Neural progenitor cell (in vitro differentiated cells): ENCODE data around the gene C1QTNF2. TPM values are rescaled to one million over a fixed set of nuclear protein-coding genes. Genes with fewer than 3 reads are reported as not detected.
A peak's percentile ranks its signal among the peaks of the same experiment; 100 is the strongest.

ENCODE experiments used
- DNase-seq: peaks from one replicate; pipeline ENCODE4 v3.0.0-alpha.2; 2016; ENCODE audit warnings: low spot score
- H2AFZ ChIP-seq: fragments of 200-600 bp; sonication (generic); replicated peaks from 2 replicates; pipeline ENCODE4 v1.6.1; 2016; ENCODE audit warnings: antibody characterized with exemption
- H3F3A ChIP-seq: fragments of 200-600 bp; sonication (generic); 2 replicates; pipeline ENCODE4 v1.6.1; 2016; ENCODE audit warnings: antibody characterized with exemption, low read depth
- H3K27ac ChIP-seq: fragments of 200-600 bp; sonication (generic); 2 replicates; pipeline ENCODE4 v1.5.1; 2016; ENCODE audit warnings: mild to moderate bottlenecking
- H3K27me3 ChIP-seq: fragments of 200-600 bp; sonication (generic); 2 replicates; pipeline ENCODE4 v1.6.1; 2016; ENCODE audit warnings: mild to moderate bottlenecking, moderate library complexity
- H3K36me3 ChIP-seq: fragments of 200-600 bp; sonication (generic); 2 replicates; pipeline ENCODE4 v1.5.1; 2016
- H3K4me1 ChIP-seq: fragments of 200-600 bp; sonication (generic); 2 replicates; pipeline ENCODE4 v1.6.1; 2016; ENCODE audit warnings: mixed run types
- H3K4me2 ChIP-seq: fragments of 200-600 bp; sonication (generic); 2 replicates; pipeline ENCODE4 v1.6.1; 2016
- H3K4me3 ChIP-seq: fragments of 200-600 bp; sonication (generic); 2 replicates; pipeline ENCODE4 v1.5.1; 2016
- H3K79me2 ChIP-seq: fragments of 200-600 bp; sonication (generic); 2 replicates; pipeline ENCODE4 v1.6.1; 2016; ENCODE audit warnings: low read depth
- H3K9ac ChIP-seq: fragments of 200-600 bp; sonication (generic); 2 replicates; pipeline ENCODE4 v1.6.1; 2016
- H3K9me3 ChIP-seq: fragments of 200-600 bp; sonication (generic); 2 replicates; pipeline ENCODE4 v1.5.1; 2016; ENCODE audit warnings: low read depth
- H4K20me1 ChIP-seq: fragments of 200-600 bp; sonication (generic); 2 replicates; pipeline ENCODE4 v1.6.1; 2016; ENCODE audit warnings: low read depth
- H3K27ac Mint-ChIP-seq: 3 replicates; pipeline ENCODE4 v1.8.0; 2021; ENCODE audit warnings: mixed read lengths
- H3K27me3 Mint-ChIP-seq: 2 replicates; pipeline ENCODE4 v1.8.0; 2022; ENCODE audit warnings: low read depth, mild to moderate bottlenecking, inconsistent platforms, moderate library complexity, mixed read lengths; ENCODE audit not compliant: insufficient read depth
- H3K36me3 Mint-ChIP-seq: 3 replicates; pipeline ENCODE4 v1.8.0; 2021; ENCODE audit warnings: mixed read lengths
- H3K4me1 Mint-ChIP-seq: 3 replicates; pipeline ENCODE4 v1.8.0; 2021; ENCODE audit warnings: mixed read lengths
- H3K4me3 Mint-ChIP-seq: 3 replicates; pipeline ENCODE4 v1.8.0; 2021; ENCODE audit warnings: mild to moderate bottlenecking, moderate library complexity, mixed read lengths
- H3K9me3 Mint-ChIP-seq: 3 replicates; pipeline ENCODE4 v1.8.0; 2020; ENCODE audit warnings: mixed read lengths
- EZH2 ChIP-seq: fragments of 200-600 bp; sonication (generic); IDR thresholded peaks from 2 replicates; pipeline ENCODE4 v1.6.1; 2017; ENCODE audit warnings: antibody characterized with exemption, mild to moderate bottlenecking, moderate library complexity
- EZH2phosphoT487 ChIP-seq: fragments of 200-600 bp; sonication (generic); IDR thresholded peaks from 2 replicates; pipeline ENCODE4 v1.6.1; 2017; ENCODE audit warnings: antibody characterized with exemption
- total RNA-seq: library from RNA; depleted of rRNA; stranded (reverse); fragments of >200 nt; gene quantifications from 2 replicates; pipeline ENCODE4 v1.2.3, GENCODE V29; 2015; ENCODE audit warnings: low replicate concordance
- TF ChIP-seq, protein P1 (sequence below): fragments of 200-600 bp; sonication (generic); IDR thresholded peaks from 2 replicates; pipeline ENCODE4 v1.5.1; 2017; ENCODE audit warnings: antibody characterized with exemption, mild to moderate bottlenecking

The C1QTNF2 gene
- total RNA-seq = 0.06 and 0.25 TPM in 2 replicates

DNA sequence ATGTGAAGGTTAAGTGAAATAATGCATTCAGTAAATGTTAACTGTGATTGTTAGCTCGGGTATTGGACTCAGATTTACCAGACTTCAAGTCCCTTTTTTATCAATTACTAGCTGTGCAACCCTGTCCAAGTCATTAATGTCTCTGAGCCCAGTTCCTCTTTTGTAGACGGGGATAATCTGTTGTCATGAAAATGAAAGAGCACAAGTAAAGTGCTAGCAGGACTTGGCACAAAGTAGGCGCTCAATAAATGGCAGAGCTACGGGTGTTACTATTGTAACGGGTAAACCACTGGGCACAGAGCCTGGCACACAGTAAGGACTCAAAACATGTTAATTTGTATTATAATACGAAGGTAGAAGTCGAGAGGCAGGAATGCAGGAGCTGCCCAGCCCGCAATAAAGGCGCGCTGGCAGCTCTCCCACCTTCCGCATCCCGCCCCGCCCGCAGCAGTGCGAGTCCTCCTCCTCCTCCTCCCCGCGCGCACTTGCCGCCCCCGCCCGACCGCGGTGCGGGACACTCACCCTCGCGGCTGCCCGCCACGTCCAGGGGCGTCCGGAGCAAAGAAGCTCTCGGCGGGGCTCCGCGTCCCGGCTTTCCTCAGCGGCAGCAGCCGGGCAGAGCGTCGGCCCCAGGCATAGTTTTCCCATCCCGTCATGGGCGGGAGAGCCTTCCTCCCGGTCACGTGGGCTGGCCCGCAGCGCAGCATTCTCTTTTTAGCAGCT lies at the start of gene C1QTNF2:
Gene C1QTNF2 (minus strand): TSS at position 637 of the 723 bp plus-strand sequence. CDS start 15,615 bp downstream, outside the sequence.
- H3K9me3 ChIP-seq = no peaks in the 10 kb centered on the region
- peak within 1 kb of the TSS; percentile 81 for H3K4me2 ChIP-seq
- TF ChIP-seq EZH2 = peak; percentile 71
- TF ChIP-seq EZH2phosphoT487 = peak; percentile 36
- TF ChIP-seq, protein P1, sequence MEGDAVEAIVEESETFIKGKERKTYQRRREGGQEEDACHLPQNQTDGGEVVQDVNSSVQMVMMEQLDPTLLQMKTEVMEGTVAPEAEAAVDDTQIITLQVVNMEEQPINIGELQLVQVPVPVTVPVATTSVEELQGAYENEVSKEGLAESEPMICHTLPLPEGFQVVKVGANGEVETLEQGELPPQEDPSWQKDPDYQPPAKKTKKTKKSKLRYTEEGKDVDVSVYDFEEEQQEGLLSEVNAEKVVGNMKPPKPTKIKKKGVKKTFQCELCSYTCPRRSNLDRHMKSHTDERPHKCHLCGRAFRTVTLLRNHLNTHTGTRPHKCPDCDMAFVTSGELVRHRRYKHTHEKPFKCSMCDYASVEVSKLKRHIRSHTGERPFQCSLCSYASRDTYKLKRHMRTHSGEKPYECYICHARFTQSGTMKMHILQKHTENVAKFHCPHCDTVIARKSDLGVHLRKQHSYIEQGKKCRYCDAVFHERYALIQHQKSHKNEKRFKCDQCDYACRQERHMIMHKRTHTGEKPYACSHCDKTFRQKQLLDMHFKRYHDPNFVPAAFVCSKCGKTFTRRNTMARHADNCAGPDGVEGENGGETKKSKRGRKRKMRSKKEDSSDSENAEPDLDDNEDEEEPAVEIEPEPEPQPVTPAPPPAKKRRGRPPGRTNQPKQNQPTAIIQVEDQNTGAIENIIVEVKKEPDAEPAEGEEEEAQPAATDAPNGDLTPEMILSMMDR = no peak
- H3K4me3 Mint-ChIP-seq = peak within 1 kb of the TSS; percentile 78
- H3K4me1 ChIP-seq = no peaks in the 10 kb centered on the region
- peak within 1 kb of the TSS; percentile 88 for H2AFZ ChIP-seq
- H3K27ac ChIP-seq = no peak within 1 kb of the TSS
- peaks cover 9% of the 10 kb centered on the region for H3K27me3 Mint-ChIP-seq
- H3K36me3 ChIP-seq = no peaks in the 10 kb centered on the region
- no peaks in the 10 kb centered on the region for H3K79me2 ChIP-seq
- H3K9ac ChIP-seq = no peak within 1 kb of the TSS
- H4K20me1 ChIP-seq = no peaks in the 10 kb centered on the region
- peak; percentile 78 for DNase-seq
- no peak within 1 kb of the TSS for H3K27ac Mint-ChIP-seq
- peaks cover 4% of the 10 kb centered on the region for H3K9me3 Mint-ChIP-seq
- peaks cover 7% of the 10 kb centered on the region for H3K4me1 Mint-ChIP-seq
- H3F3A ChIP-seq = peaks cover 9% of the 10 kb centered on the region
- peak within 1 kb of the TSS; percentile 48 for H3K4me3 ChIP-seq
- H3K36me3 Mint-ChIP-seq = no peaks in the 10 kb centered on the region
- peaks cover 59% of the 10 kb centered on the region for H3K27me3 ChIP-seq

GRCh38 chr5:160420331-160420610 lies 49.8 kb upstream of the C1QTNF2 start:
- Histone ChIP-seq H3K4me1 (peaks cover 47% of the 10 kb centered on the region), H3K4me3 (no peak overlapping the region), H3K27me3 (no peaks in the 10 kb centered on the region), H3K9me3 (no peaks in the 10 kb centered on the region), H3F3A (peaks cover 15% of the 10 kb centered on the region), H3K4me2 (peak overlapping the region; percentile 96), H2AFZ (peak overlapping the region; percentile 80), H3K79me2 (peaks cover 61% of the 10 kb centered on the region), H3K36me3 (peaks cover 15% of the 10 kb centered on the region), H3K27ac (no peak overlapping the region), H3K9ac (no peak overlapping the region), H4K20me1 (peaks cover 35% of the 10 kb centered on the region)
- Mint-ChIP-seq H3K4me3 (peak overlapping the region; percentile 96), H3K9me3 (no peaks in the 10 kb centered on the region), H3K4me1 (peaks cover 54% of the 10 kb centered on the region), H3K27ac (peak overlapping the region; percentile 26), H3K27me3 (no peaks in the 10 kb centered on the region), H3K36me3 (peaks cover 5% of the 10 kb centered on the region)
- DNase-seq = no peak
- TF ChIP-seq EZH2 (no peak), EZH2phosphoT487 (no peak)

DNA sequence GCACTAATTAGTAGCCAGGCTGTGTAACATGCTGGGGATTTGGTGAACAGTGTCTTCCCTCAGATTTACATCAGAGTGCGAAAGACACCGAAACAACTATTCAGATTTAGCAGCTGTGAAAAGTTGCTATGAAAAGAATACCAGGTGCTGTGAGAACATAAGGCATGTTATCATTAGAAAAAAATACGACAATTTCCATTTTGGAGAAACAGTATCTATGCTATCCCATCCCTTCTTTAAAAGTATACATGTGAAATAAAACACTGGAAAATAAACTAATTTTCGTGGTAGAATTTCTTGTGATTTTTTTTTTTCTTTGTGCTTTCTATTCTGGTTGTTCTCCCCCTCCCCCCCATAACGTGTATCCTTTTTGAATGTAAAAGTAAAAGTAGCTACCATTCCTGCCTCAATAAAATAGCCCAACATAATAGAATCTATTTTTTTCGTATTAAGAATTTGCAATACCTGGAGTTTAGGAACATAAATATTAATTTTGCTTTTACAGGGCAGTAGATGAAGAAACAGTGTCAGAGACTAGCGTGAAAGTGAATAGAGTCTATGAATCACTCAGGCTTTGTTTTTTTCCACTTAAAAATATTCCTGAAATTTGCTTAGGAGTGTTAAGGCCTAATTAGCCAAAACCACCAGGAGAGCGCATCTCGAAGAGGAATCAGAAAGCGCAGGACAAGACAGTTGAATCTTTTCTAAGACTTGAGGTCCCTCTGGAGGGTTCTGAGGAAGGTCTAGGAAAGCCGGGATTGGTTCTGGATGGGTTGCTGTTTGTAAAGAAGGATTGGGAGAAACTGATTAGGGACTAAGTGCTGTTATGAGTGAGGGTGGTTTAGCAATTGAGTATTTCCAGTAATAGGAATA lies 49.3 kb upstream of the C1QTNF2 start:
- no peaks in the 10 kb centered on the region for H3K27me3 Mint-ChIP-seq
- peaks cover 3% of the 10 kb centered on the region for H3K36me3 Mint-ChIP-seq
- TF ChIP-seq EZH2phosphoT487 (no peak), EZH2 (no peak)
- TF ChIP-seq, protein P1 = no peak
- no peaks in the 10 kb centered on the region for H3K9me3 Mint-ChIP-seq
- peaks cover 49% of the 10 kb centered on the region for H3K4me1 Mint-ChIP-seq
- H3K27me3 ChIP-seq = no peaks in the 10 kb centered on the region
- H4K20me1 ChIP-seq = peaks cover 30% of the 10 kb centered on the region
- H3K4me2 ChIP-seq = peak overlapping the region; percentile 96
- H3K27ac Mint-ChIP-seq = peak overlapping the region; percentile 82
- no peak for DNase-seq
- H3K9ac ChIP-seq = peak overlapping the region; percentile 51
- peak overlapping the region; percentile 96 for H3K4me3 Mint-ChIP-seq
- peaks cover 56% of the 10 kb centered on the region for H3K79me2 ChIP-seq
- H3K27ac ChIP-seq = peak overlapping the region; percentile 58
- H3K4me3 ChIP-seq = peak overlapping the region; percentile 86
- peaks cover 15% of the 10 kb centered on the region for H3F3A ChIP-seq
- H2AFZ ChIP-seq = peak overlapping the region; percentile 80
- H3K4me1 ChIP-seq = peaks cover 41% of the 10 kb centered on the region
- H3K36me3 ChIP-seq = peaks cover 15% of the 10 kb centered on the region
- no peaks in the 10 kb centered on the region for H3K9me3 ChIP-seq
